Measurements from ENCODE around the gene TENM4.

- TF ChIP-seq CTCF (IDR thresholded peaks at IDR 0.05) = no peak
- TF ChIP-seq ATF2 (CRISPR knock-in tag; IDR thresholded peaks at IDR 0.05; ENCODE audit: borderline replicate concordance, low read depth) = no peak
- no peak for TF ChIP-seq CREB1 (CRISPR knock-in tag; IDR thresholded peaks at IDR 0.05)
- no peak for TF ChIP-seq ATF3 (CRISPR knock-in tag; conservative IDR thresholded peaks at IDR 0.05)
- TF ChIP-seq AFF4 (CRISPR knock-in tag; IDR thresholded peaks at IDR 0.05; ENCODE audit: borderline replicate concordance) = no peak
These were observed 371.3 kb downstream of the TENM4 start for GRCh38 chr11:79069504-79069903.

Data from WTC11 (cell line).